Measurements from ENCODE around the gene NRIP1.

Gene NRIP1

DNA sequence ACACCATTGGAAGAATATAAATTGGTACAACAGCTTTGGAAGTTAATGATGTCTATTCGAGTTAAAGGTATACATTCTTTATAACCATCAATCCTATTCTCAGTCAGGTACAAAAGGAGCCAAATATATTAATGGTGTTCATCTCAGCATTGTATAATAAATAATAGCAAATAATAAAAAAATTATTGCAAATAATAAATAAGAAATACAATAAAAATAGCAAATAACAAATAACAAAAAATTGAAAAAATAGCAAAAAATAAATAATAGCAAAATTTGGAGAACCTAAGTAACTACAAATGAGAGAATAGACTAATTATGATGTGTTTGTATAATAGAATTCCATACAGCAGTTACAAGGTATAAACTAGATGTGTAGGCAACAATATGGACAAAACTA lies 25.6 kb upstream of the NRIP1 start:
- H3K27ac ChIP-seq (ENCODE audit: low read depth, low read length) = no peak overlapping the region
- H3K79me1 ChIP-seq (ENCODE audit: low read length) = no peaks in the 10 kb centered on the region
- H3K18ac ChIP-seq (ENCODE audit: low read length) = no peak overlapping the region
- H3K36me3 ChIP-seq (ENCODE audit: control insufficient read depth in 1 of 2, insufficient read depth in 2 of 2, low read length in 2 of 2) = no peaks in the 10 kb centered on the region
- no peak overlapping the region for H2BK120ac ChIP-seq (ENCODE audit: insufficient read depth, low read length, poor library complexity)
- no peak overlapping the region for H2AK5ac ChIP-seq (ENCODE audit: low read length)
- no peak overlapping the region for H3K4ac ChIP-seq (ENCODE audit: low read depth, low read length)
- no peak overlapping the region for H2AFZ ChIP-seq (ENCODE audit: insufficient read depth, low read length, poor library complexity)
- H3K79me2 ChIP-seq (ENCODE audit: control insufficient read depth, insufficient read depth, low read length, poor library complexity) = no peaks in the 10 kb centered on the region
- H3K14ac ChIP-seq (ENCODE audit: low read length) = no peak overlapping the region
- H3K9ac ChIP-seq (ENCODE audit: low read length) = no peak overlapping the region
- H3K27me3 ChIP-seq (ENCODE audit: insufficient read depth, low read length) = no peaks in the 10 kb centered on the region
- no peaks in the 10 kb centered on the region for H3K4me1 ChIP-seq (ENCODE audit: control insufficient read depth in 1 of 2, insufficient read depth in 2 of 2, low read length in 2 of 2)
- WGBS (ENCODE audit: extremely low coverage, insufficient coverage, insufficient read length) = no CpG with 5 or more reads among the region's 1 CpG
- DNase-seq = no peak
- no peak overlapping the region for H4K91ac ChIP-seq (ENCODE audit: low read depth, low read length)
- H2BK5ac ChIP-seq (ENCODE audit: low read depth, low read length, poor library complexity) = no peak overlapping the region
- no peak overlapping the region for H4K8ac ChIP-seq (ENCODE audit: low read depth, low read length)
- no peaks in the 10 kb centered on the region for H3K9me3 ChIP-seq (ENCODE audit: insufficient read depth, low read depth, low read length)
- H3K4me3 ChIP-seq (ENCODE audit: low read depth, low read length) = no peak overlapping the region
- no peak overlapping the region for H3K4me2 ChIP-seq (ENCODE audit: low read length)
- H4K12ac ChIP-seq (ENCODE audit: low read depth, low read length) = no peak overlapping the region
- no peak overlapping the region for H3K23ac ChIP-seq (ENCODE audit: low read length)
- H2BK12ac ChIP-seq (ENCODE audit: low read length) = no peak overlapping the region

DNA sequence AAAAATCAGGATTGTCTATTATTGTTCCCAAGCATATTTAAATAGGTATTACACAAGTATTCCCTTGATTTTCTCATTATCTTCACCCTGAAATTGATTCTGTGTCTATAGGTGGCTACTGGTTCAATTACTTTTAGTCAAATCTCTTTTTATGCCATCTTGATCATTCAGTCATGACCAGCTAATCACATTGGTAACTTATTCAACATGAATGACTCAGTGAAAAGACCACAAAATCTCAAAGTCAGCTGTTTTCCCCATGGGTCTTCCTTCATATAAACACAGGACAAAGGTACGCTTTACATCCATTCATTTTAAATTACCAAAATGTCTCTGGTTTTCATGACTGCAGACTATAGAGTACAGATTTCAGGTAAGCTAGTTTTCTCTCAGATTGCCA lies 23.7 kb upstream of the NRIP1 start:
- no CpG with 5 or more reads among the region's 1 CpG for WGBS (ENCODE audit: extremely low coverage, insufficient coverage, insufficient read length)
- Histone ChIP-seq H3K18ac (ENCODE audit: low read length) (no peak overlapping the region), H3K36me3 (ENCODE audit: control insufficient read depth in 1 of 2, insufficient read depth in 2 of 2, low read length in 2 of 2) (no peaks in the 10 kb centered on the region), H3K4me1 (ENCODE audit: control insufficient read depth in 1 of 2, insufficient read depth in 2 of 2, low read length in 2 of 2) (peaks cover 0 to 2% of the 10 kb centered on the region in 2 experiments), H3K4ac (ENCODE audit: low read depth, low read length) (no peak overlapping the region), H4K12ac (ENCODE audit: low read depth, low read length) (no peak overlapping the region), H3K27ac (ENCODE audit: low read depth, low read length) (no peak overlapping the region), H4K91ac (ENCODE audit: low read depth, low read length) (no peak overlapping the region), H3K23ac (ENCODE audit: low read length) (no peak overlapping the region), H3K4me3 (ENCODE audit: low read depth, low read length) (no peak overlapping the region), H2BK5ac (ENCODE audit: low read depth, low read length, poor library complexity) (no peak overlapping the region), H3K79me1 (ENCODE audit: low read length) (no peaks in the 10 kb centered on the region), H3K79me2 (ENCODE audit: control insufficient read depth, insufficient read depth, low read length, poor library complexity) (no peaks in the 10 kb centered on the region), H2AFZ (ENCODE audit: insufficient read depth, low read length, poor library complexity) (no peak overlapping the region), H3K4me2 (ENCODE audit: low read length) (no peak overlapping the region), H3K14ac (ENCODE audit: low read length) (no peak overlapping the region), H2AK5ac (ENCODE audit: low read length) (no peak overlapping the region), H2BK12ac (ENCODE audit: low read length) (no peak overlapping the region), H2BK120ac (ENCODE audit: insufficient read depth, low read length, poor library complexity) (no peak overlapping the region), H3K9ac (ENCODE audit: low read length) (no peak overlapping the region), H4K8ac (ENCODE audit: low read depth, low read length) (no peak overlapping the region), H3K27me3 (ENCODE audit: insufficient read depth, low read length) (no peaks in the 10 kb centered on the region), H3K9me3 (ENCODE audit: insufficient read depth, low read depth, low read length) (no peaks in the 10 kb centered on the region)
- DNase-seq = no peak

DNA sequence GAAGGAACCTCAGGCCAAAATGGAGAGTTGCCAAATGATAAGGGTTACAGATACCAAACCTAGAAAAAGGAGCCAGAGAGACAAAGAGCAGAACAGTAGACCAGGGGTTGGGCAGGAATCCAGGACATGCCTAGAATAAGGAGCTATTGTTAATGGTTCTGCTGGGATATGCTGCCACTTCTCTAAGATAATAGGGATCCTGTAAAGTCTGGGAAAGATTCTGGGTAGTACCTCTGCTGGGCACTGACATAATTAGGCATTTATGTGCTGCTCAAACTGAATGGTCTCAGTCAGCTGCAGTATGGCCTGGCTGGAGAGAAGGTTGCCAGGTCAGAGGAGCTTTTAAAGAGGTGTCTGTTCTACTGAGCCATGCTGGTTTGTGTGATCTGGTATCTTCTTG lies 19.9 kb upstream of the NRIP1 start:
- no peak overlapping the region for H3K27ac ChIP-seq (ENCODE audit: low read depth, low read length)
- no peak overlapping the region for H3K4me2 ChIP-seq (ENCODE audit: low read length)
- H3K9ac ChIP-seq (ENCODE audit: low read length) = no peak overlapping the region
- peaks cover 0 to 2% of the 10 kb centered on the region in 2 experiments for H3K4me1 ChIP-seq (ENCODE audit: control insufficient read depth in 1 of 2, insufficient read depth in 2 of 2, low read length in 2 of 2)
- H2BK12ac ChIP-seq (ENCODE audit: low read length) = no peak overlapping the region
- H3K9me3 ChIP-seq (ENCODE audit: insufficient read depth, low read depth, low read length) = no peaks in the 10 kb centered on the region
- no peak overlapping the region for H2AK5ac ChIP-seq (ENCODE audit: low read length)
- no peaks in the 10 kb centered on the region for H3K36me3 ChIP-seq (ENCODE audit: control insufficient read depth in 1 of 2, insufficient read depth in 2 of 2, low read length in 2 of 2)
- H4K8ac ChIP-seq (ENCODE audit: low read depth, low read length) = no peak overlapping the region
- H3K4me3 ChIP-seq (ENCODE audit: low read depth, low read length) = no peak overlapping the region
- no peak overlapping the region for H2AFZ ChIP-seq (ENCODE audit: insufficient read depth, low read length, poor library complexity)
- no peak overlapping the region for H4K12ac ChIP-seq (ENCODE audit: low read depth, low read length)
- no peak overlapping the region for H3K23ac ChIP-seq (ENCODE audit: low read length)
- H3K18ac ChIP-seq (ENCODE audit: low read length) = no peak overlapping the region
- H4K91ac ChIP-seq (ENCODE audit: low read depth, low read length) = no peak overlapping the region
- DNase-seq = no peak
- no peaks in the 10 kb centered on the region for H3K79me2 ChIP-seq (ENCODE audit: control insufficient read depth, insufficient read depth, low read length, poor library complexity)
- no peak overlapping the region for H3K4ac ChIP-seq (ENCODE audit: low read depth, low read length)
- no peak overlapping the region for H3K14ac ChIP-seq (ENCODE audit: low read length)
- H3K27me3 ChIP-seq (ENCODE audit: insufficient read depth, low read length) = no peaks in the 10 kb centered on the region
- H2BK120ac ChIP-seq (ENCODE audit: insufficient read depth, low read length, poor library complexity) = no peak overlapping the region
- no peaks in the 10 kb centered on the region for H3K79me1 ChIP-seq (ENCODE audit: low read length)
- H2BK5ac ChIP-seq (ENCODE audit: low read depth, low read length, poor library complexity) = no peak overlapping the region

DNA sequence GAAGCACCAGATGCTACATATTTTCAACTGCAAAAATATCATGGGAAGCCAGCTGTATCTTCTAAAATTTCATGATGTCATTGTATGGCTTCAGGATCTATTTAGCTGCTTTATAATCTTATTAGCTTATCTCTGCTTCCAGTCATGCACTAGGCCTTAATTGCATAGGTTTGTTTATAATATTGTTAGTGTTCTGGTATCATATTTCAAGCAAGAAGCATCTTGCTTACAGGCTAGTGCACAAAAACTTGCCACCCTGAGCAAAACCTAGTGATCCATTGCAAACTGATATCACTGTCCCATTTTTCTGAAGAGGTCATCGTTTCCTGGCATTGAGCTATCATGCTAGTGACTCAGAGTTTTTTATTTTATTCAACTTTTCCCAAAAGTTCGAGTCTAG lies 15.7 kb upstream of the NRIP1 start:
- H3K9ac ChIP-seq (ENCODE audit: low read length) = no peak overlapping the region
- no peak overlapping the region for H3K27ac ChIP-seq (ENCODE audit: low read depth, low read length)
- WGBS (ENCODE audit: extremely low coverage, insufficient coverage, insufficient read length) = no CpG with 5 or more reads among the region's 2 CpGs

More for the DNA sequence above, 15.7 kb upstream of the NRIP1 start:
- Histone ChIP-seq H3K4ac (ENCODE audit: low read depth, low read length) (no peak overlapping the region), H3K27me3 (ENCODE audit: insufficient read depth, low read length) (no peaks in the 10 kb centered on the region), H3K4me3 (ENCODE audit: low read depth, low read length) (no peak overlapping the region), H3K14ac (ENCODE audit: low read length) (no peak overlapping the region), H3K23ac (ENCODE audit: low read length) (no peak overlapping the region), H3K4me1 (ENCODE audit: control insufficient read depth in 1 of 2, insufficient read depth in 2 of 2, low read length in 2 of 2) (peaks cover 0 to 2% of the 10 kb centered on the region in 2 experiments), H3K36me3 (ENCODE audit: control insufficient read depth in 1 of 2, insufficient read depth in 2 of 2, low read length in 2 of 2) (no peaks in the 10 kb centered on the region), H2BK12ac (ENCODE audit: low read length) (no peak overlapping the region), H3K79me2 (ENCODE audit: control insufficient read depth, insufficient read depth, low read length, poor library complexity) (no peaks in the 10 kb centered on the region), H3K18ac (ENCODE audit: low read length) (no peak overlapping the region), H3K4me2 (ENCODE audit: low read length) (no peak overlapping the region), H3K79me1 (ENCODE audit: low read length) (no peaks in the 10 kb centered on the region), H2BK5ac (ENCODE audit: low read depth, low read length, poor library complexity) (no peak overlapping the region), H4K91ac (ENCODE audit: low read depth, low read length) (no peak overlapping the region), H2AFZ (ENCODE audit: insufficient read depth, low read length, poor library complexity) (no peak overlapping the region), H4K8ac (ENCODE audit: low read depth, low read length) (no peak overlapping the region), H3K9me3 (ENCODE audit: insufficient read depth, low read depth, low read length) (no peaks in the 10 kb centered on the region), H2AK5ac (ENCODE audit: low read length) (no peak overlapping the region), H2BK120ac (ENCODE audit: insufficient read depth, low read length, poor library complexity) (no peak overlapping the region), H4K12ac (ENCODE audit: low read depth, low read length) (no peak overlapping the region)
- peak in 1 of 2 donors; percentile 20 for DNase-seq

Data from trophoblast cell (in vitro differentiated cells and primary cell).